NCI-H128 (cell line): ENCODE results near the gene SLC19A1.

Source experiments
- DNase-seq: peaks from one replicate; lab custom pipeline; 2025; ENCODE audit not compliant: unreplicated experiment; lab: John Stamatoyannopoulos, UW

Gene SLC19A1

DNA sequence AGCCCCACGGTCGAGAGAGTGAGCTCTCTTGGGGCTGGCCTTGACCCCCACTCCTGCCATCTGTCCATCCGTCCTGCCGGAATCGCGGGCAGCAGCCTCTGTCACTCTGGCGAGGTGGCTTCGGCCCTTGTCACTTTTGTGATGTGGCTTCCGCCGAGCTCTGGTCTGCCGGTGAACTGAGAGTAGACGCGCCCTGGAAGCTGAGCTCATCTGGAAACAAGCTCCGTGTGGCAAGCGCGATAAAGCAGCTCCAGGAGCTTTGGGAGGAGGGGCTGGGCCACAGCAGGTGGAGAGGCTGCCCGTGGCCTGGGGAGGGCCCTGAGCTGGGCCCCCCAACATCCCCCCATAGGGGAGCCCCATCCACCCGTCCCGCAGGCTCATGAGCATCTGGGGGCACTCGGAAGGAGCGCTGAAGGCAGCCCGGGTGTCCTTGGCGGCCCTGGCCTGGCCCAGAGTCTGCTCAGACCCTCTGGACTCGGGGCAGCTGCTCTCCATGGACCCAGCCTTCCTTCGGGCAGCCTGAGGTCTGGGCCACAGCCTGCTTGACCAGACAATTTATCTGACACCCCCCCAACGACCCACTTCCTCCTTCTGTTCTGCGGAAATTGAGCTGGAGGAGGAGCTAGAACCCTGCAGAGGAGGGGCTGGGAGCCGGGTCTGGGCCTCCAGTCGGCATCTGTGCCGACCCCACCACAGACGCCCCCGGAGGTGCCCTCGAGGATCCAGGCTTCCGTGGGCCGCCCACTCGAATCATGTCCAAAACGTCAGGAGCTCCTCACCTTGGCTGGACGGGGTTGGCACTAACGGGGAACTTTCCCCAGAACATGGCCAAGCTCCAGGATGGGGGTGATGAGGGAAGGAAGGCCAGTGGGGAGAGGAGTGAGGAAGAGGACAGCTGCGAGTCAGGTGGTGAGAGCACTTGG, 59.1 kb downstream of the SLC19A1 start:
- DNase-seq = no peak

DNA sequence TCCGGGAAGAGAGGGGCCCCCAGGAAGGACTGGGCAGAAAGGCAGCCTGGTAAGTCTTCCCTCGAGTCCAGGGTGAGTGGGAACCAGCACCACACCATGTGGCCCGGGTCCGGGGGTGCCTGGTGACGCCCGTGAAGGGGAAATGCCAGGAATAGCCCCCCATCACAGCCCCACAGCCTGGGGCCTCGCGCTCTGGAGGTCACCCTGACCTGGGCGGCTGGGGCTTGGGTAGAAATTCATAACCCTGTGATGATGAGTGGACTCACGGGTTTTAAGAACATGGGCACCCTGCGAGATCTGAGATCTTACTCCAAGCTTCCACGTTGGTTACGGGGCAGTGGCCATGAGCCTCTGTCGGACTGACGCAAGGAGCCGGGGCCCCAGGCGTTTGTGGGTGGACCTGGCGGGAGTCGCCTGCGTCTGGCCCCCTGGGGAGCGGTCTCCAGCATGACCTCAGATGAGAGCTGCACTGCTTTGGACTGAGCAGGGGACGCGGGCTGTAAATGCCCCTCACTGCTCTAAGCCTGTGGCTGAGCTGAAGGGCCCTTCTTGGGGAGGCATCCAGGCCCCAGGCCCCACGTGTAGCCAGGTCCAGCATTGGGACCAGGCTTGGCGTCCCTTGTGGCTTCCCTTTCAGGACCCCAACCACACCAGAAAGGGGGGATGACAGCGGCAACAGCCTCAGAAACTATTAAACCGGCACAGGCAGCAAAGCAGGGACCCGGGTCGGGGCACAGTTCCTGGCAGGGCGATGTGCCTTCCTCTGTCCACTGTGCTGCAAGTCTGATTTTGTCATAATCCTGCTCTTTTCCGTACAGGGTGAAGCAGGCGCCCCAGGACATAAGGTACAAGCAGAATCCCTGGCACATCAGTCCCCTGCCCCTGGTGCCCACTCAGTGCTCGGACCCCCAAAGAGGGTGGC, 60.0 kb downstream of the SLC19A1 start:
- DNase-seq = no peak

DNA sequence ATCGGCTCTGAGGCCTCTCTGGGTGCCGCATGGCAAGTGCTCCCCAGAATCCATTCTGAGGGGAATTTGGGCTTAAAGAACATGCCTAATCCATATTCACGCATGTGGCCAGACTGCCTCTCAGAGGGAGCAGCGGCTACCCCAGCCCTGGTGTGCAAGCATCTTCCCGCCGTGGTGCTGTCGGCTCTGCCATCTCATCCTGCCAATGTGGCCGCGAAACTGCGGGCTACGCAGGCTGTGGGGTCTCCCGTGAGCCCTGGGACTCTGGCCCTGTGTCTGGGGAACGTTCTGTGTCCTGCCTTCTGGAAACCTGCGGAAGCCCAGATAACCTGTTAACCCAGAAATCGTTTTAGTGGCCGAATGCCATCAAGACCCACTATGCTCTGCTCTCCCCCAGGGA, 60.7 kb downstream of the SLC19A1 start:
- DNase-seq = no peak

DNA sequence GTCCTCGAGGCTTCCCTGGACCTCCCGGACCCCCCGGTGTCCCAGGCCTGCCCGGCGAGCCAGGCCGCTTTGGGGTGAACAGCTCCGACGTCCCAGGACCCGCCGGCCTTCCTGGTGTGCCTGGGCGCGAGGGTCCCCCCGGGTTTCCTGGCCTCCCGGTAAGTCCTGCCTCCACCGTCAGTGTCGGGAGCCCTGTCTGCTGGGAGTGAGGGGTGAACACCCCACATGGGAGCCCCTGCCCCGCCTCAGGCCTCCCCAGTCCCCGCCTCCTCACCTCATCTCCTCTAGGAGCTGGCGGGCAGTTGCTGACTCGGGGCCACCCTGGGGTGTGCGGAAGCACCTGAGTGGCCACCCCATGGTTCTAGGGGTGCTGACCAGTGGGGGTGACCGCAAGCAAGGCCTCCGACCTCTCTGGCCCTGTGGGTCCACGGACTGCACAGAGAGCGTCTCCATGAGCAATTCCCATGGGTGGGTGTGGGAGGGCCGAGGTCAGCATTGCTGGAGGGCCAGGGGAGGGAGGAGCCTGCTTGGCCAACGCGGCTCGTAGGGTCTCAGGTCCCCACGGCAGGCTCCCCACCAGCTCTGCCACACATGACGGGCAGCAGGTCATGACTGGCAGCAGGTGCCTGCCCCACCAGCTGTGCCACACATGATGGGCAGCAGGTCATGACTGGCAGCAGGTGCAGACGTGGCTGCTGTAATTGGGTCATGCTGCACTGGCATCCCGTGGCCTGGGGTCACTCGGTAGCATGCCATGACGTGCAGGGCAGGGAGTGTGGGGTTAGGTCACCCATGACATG, 61.3 kb downstream of the SLC19A1 start:
- DNase-seq = no peak

DNA sequence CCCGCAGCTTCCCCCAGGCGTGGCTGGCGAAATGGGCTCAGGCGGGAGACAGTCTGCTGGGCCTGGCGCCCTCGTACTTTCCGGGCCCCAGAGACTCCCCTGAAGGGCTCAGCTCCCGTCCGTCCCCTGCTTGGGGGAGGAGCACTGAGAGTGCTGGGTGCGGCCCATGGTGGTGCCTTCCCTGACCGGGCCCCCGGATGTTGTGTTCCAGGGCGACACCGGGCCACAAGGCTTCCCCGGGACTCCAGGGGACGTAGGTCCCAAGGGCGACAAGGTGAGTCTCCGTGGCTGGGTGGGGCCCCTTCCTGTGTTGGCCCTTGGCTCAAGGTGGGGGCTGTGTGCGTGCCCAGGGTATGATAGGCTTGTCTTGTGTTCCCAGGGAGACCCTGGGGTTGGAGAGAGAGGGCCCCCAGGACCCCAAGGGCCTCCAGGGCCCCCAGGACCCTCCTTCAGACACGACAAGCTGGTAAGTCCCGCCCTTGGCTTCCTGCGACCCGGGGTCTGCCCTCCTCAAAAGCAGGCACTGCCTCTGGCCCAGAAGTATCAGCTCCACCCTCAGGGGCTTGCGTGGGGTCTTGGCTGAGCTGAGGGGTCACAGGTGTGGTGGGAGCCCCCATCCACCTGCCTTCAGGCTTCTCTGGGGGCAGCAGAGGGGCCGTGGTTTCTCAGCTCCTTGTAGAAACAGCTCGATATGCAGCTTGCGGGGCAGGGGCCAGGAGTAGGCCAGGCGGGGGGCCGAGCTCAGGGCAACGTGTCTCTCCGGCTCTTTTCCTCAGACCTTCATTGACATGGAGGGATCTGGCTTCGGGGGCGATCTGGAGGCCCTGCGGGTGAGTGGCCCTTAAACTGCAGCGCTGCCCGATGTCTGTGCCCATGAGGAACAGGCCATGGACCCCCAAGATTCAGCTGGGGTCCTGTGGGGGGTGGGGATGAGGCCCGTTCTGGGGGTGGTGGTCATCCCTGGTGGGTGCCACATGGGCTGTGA, 62.3 kb downstream of the SLC19A1 start:
- DNase-seq = no peak

DNA sequence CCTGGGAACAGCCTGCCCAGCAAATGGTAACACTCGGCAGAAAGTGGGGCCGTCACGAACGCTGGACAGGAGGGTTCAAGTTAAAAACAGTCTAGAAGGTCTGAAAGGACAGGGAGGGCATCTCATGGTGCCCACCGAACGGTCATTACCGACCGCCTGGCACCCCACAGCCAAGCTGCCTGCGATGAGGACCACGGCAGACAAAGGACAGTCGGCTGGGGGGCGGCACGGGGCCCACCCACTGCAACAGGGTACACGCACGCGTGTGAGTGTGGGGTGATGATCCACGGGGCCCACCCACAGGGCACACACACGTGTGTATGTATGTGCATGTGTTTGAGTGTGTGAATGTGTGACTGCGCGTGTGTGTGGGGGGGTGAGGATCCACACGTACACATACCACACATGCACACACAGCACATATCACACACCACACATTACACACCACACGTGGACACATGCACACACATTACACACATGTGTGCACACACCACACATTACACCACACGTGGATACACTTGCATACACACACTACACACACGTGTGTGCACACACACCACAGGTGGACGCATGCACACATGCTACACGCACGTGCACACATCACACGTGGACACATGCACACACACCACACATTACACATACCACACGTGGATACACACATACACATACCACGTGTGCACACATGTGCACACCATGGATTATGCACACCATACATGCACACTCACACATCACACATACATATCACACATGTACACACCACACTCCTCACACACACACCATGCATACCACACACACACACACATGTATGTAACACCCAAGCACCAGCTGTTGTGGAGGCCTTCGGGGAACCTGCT, 63.2 kb downstream of the SLC19A1 start:
- DNase-seq = no peak

DNA sequence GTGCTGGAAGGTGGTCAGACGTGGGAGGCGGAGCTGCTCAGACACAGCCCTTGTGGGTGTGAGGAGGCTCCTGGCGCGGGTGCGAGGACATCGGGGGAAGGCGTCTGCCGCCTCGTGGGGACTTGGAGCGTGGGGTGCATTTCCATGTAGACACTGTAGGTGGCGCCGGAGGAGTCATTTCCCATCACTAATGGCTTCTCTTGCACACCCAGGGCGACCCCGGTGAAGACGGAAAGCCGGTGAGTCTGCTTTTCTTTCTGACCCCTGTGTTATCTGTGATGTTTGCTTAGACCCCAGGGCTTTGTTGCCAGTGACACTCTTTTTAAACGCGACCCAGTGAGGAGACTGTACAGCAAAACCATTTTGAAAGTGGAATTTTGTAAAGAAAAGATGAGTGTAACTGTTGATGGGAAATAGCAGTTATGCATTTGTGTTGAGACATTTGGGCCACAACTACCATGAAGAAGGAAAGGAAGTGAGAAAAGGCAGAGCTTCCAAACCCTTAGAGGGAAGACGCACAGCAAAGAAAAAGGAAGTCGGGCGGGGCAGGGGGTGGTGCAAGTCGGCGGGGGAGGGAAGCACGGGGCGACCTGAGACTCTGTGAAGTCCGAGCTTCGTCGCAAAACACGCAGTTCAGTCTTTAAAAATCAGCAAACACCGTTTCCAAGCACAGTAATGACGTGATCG, 64.0 kb downstream of the SLC19A1 start:
- peak; percentile 34 for DNase-seq

DNA sequence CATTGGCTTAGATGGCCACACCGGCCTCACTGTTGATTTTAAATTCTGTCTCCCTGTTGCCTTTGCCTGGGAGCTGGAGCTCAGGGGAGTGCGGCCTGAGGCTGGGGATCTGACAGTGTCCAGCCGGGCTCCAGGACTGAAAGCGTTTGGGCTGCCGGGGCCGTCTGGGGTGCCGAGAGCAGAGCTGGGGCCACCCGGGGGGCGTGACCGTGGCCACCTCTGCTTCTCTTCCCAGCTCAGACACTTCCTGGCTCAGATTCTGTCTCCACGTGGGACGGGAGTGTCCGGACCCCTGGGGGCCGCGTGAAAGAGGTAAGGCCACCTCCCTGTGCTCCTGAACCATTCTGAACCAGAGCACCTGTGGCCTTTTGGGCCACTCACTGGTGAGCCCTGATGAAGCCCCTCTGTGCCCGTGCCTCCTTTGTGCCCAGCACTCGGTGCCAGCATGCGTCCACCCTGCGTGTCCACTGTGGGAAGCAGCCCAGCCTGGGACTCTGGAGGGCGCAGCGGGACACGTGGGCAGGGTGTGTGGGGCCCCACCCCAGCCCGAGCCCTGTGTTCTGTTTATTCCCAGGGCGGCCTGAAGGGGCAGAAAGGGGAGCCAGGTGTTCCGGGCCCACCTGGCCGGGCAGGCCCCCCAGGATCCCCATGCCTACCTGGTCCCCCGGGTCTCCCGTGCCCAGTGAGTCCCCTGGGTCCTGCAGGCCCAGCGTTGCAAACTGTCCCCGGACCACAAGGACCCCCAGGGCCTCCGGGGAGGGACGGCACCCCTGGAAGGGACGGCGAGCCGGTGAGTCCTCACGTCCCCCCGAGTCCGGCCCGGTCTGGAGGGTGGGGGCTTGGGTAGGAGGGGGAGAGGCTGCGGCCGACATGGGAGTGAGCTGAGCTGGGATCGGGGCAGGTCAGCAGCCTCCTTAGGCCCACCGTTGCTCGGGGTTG, 64.8 kb downstream of the SLC19A1 start:
- DNase-seq = no peak

DNA sequence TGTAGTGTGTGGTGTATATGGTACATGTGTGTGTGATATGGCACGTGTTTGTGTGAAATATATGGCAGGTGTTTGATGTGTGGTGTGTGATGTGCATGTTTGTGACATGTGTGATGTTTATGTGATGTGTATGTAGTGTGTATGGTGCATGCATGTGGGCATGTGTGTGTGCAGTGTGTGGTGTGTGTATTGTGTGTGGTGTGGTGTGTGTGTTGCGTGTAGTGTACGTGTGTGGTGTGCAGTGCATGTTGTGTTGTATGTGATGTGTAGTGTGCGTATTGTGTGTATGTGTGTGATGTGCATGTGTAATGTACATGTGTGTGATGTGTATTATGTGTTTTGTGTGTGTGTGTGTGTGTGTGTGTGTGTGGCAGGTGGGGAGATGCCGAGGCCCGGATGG, 65.7 kb downstream of the SLC19A1 start:
- no peak for DNase-seq

DNA sequence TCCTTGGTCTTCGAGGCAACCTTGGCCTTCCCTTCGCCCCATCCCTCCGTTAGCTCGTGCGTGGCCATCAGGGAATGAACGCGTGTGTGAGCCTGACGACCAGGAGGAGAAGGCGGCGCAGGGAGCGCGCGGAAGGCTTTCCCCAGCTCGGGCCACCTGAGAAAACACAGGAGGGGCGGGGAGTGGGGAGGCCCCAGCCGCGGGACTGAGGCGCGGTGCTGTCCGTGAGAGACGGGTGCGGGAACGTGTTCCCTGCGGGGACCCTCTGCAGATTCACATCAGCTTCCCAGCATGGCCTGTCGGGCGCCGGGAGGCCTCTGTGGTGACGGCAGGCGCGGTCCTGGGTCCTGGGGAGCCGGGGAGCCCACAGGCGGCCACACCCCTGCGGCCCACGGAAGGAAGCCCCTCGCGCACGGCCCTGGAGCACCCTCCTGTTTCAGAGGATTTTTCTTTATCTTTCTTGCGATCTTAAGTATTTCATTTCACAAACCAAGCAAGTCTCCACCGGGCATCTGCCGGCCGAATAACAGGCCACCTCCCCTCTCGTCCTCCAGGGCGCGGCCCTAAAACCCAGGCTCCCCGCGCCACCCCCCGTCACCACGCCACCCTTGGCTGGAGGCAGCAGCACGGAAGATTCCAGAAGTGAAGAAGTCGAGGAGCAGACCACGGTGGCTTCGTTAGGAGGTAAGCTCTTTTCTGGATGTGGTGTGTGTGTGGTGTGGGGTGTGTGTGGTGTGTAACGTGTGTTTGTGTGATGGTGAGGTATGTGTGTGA, 66.3 kb downstream of the SLC19A1 start:
- no peak for DNase-seq

DNA sequence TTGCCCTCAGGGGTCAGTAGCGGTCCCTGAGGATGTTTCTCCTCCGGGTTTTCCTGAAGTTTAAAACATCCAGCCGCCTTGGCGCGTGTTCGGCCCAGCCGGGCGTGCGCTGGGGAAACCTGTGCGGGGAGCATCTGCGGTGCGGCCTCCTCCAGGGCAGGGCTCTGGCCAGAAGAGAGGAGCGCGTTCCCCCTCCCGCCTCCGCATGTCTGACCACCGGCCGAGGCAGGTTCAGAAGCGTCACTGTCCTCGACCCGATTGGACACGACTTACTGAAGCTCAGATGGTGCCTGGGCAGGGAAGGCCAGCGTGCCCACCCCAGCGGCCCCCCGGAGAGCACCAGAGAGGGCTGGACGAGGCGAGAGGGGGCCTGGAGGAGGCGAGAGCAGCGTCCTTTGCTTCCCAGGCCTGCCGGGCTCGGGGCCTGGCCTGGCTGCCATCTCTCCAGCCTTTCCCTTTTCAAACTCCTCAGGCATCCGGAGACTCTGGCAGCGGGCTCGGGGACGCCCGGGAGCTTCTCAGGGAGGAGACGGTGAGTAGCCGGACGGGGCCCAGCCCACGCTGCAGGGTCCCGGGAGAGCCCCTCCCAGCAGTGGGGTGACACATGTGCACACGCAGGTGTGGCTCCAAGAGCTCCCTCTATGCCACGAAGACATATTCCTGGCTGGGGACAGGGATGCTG, 67.1 kb downstream of the SLC19A1 start:
- no peak for DNase-seq

DNA sequence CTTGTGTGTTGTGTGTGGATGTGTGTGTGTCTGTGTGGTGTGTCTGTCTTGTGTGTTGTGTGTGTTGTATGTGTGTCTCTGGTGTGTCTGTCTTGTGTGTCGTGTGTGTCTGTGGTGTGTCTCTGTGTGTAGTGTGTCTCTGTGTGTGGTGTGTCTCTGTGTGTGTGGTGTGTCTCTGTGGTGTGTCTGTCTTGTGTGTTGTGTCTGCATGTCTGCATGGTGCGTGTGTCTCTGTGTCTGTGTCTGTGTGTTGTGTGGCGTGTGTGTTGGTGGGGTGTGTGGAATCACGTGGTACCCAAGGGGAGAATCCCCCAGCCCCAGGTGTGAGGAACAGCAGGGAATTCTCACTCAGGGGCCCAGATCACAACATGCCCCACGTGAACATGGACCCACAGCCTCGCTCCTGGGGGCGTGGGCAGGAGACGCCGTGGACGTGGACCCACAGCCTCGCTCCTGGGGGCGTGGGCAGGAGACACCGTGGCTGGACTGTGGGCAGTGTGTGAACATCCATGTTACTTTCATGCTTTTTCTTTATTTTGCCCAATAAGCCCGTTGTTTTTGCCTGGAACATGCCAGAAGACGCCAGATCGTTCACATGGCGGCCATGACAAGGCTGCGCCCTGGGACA, 67.8 kb downstream of the SLC19A1 start:
- no peak for DNase-seq

DNA sequence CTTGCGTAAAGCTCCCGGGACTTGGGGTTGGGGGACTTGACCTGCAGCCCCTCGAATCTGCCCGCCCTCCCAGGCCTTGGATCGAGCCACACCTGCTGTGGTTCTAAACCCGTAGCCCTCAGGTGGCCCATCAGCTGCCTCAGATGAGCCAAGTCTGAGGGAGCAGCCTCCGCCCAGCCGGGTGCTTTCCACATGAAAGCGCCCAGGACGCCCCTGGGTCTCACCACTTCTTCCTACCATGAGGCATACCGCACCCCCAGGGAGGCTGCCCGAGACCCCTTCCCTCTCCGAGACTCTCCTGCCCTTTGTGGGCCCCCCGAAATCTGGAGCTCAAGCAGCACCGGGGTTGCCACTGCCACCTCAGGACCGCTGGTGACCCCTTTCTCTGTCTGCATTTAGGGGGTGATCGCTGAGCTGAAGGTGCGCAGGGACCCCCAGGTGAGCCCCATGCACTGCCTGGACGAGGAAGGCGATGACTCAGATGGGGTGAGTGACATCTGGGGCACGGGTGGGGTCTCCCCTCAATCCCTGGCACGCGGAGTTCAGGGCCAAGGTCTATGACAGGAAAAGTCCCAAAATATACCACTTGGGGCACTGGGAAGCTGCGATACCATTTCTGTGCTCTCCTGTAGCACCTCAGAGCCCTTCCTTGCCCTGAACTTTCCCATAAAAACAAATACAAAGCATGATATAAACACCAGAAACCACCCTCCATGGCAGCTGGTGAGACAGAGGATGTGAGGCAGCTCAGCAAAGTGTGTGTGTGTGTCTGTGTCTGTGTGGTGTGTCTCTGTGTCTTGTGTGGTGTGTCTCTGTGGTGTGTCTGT, 68.5 kb downstream of the SLC19A1 start:
- DNase-seq = no peak

DNA sequence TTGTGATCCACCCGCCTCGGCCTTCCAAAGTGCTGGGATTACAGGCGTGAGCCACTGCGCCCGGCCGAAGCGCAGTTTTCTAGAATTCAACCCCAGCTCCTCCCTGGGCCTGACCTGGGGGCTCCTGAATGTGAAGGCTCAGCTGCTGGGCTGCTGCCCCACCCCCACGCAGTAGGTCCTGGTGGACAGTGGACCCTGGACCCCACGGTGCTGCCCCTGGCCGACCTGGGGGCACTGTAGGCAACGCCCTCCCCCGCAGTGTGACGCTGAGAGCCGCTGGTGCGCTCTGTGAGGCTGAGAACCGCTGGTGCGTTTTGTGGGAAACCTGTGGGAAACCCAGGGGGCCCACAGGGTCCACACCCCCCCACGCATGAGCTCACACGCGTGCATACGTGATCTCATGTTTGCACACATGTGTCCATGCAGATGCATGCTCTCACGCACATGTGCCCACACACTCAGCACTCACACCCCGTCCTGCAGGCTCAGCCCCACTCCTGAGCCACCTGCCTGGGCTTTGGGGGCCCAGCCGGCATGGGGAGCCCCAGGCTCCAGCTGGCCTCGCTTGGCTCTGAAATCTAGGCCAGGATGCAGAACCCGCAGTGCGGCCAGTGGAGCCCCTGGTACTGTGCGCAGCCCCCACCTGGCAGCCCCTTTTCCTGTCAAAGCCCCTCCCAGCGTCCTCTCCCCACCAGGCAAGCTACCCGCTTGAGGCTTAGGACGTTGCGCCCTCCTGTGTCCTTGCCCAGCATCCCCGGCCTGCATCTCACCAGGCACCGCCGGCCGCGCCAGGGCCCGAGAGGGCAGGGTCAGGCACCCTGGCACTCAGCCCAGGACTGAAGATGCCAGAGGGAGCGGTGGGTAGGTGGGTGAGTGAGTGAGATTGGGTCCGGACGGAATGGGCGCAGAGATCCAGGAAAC, 69.5 kb downstream of the SLC19A1 start:
- DNase-seq = no peak
